Omental fat pad (tissue), 4 donors: Measurements from ENCODE around the gene GPR85. TPM values are rescaled to one million over a fixed set of nuclear protein-coding genes. Genes with fewer than 3 reads are reported as not detected.

Source experiments
- ATAC-seq: fragments of 150-250 bp; one replicate; pipeline ENCODE4 v1.9.1; 2016; ENCODE audit warnings: mild to moderate bottlenecking, moderate library complexity; ENCODE audit not compliant: low FRiP score
- DNase-seq: peaks from one replicate; pipeline ENCODE4 v3.0.0-alpha.2; 2019; ENCODE audit warnings: low spot score
- total RNA-seq, 4 donors: library from RNA; depleted of rRNA; stranded (reverse); fragments of >200 nt; gene quantifications; one replicate each; pipeline ENCODE4 v1.1.0, GENCODE V29; 2016
- TF ChIP-seq, protein P1 (sequence below), 3 donors: fragments of 450-650 bp; IDR thresholded peaks; one replicate each; pipeline ENCODE4 v1.5.1; 2016 to 2017; ENCODE audit warnings: antibody characterized with exemption in 3 of 3, mild to moderate bottlenecking in 3 of 3, moderate library complexity in 2 of 3

GPR85 gene
- total RNA-seq, 4 donors from 2014 or later, result 0.82 to 1.8 (median 1.1) TPM

DNA sequence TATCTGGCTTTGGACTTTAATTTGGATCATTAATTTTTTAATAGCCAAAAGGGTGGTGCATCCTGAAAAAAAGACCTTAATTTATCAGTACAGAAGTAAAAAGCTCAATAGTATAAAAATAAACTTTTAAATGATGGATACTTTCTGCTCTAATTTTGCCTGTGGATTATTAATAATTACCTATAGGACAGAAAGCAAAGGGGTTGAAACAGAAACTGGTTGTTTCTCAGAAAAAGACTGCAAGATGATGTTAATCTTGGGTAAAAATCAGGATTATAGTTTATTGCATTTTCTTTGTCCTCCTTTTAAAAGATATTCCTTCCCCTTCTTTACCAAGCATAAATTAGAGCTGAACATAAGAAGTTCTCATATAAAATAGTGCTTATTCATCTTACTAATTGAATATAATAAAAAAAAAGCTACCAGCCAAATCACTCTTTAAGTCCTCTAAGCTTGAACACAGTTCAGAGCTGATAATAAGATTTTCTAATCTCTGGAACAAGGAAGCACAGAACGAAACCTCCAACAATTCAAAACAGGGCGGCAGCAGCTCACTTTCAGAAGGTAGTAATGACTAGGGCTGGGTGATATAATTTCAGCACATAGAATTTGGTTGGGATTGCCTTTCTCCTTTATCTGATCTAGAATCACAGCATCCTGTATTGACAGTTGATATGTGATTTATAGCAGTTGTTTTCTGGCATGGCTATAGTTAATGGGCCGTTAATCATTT is 8.1 kb upstream of the GPR85 start:
- ATAC-seq (no peak), DNase-seq (no peak)
- TF ChIP-seq, protein P1, sequence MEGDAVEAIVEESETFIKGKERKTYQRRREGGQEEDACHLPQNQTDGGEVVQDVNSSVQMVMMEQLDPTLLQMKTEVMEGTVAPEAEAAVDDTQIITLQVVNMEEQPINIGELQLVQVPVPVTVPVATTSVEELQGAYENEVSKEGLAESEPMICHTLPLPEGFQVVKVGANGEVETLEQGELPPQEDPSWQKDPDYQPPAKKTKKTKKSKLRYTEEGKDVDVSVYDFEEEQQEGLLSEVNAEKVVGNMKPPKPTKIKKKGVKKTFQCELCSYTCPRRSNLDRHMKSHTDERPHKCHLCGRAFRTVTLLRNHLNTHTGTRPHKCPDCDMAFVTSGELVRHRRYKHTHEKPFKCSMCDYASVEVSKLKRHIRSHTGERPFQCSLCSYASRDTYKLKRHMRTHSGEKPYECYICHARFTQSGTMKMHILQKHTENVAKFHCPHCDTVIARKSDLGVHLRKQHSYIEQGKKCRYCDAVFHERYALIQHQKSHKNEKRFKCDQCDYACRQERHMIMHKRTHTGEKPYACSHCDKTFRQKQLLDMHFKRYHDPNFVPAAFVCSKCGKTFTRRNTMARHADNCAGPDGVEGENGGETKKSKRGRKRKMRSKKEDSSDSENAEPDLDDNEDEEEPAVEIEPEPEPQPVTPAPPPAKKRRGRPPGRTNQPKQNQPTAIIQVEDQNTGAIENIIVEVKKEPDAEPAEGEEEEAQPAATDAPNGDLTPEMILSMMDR (IDR thresholded peaks at IDR 0.05), result no peak

DNA sequence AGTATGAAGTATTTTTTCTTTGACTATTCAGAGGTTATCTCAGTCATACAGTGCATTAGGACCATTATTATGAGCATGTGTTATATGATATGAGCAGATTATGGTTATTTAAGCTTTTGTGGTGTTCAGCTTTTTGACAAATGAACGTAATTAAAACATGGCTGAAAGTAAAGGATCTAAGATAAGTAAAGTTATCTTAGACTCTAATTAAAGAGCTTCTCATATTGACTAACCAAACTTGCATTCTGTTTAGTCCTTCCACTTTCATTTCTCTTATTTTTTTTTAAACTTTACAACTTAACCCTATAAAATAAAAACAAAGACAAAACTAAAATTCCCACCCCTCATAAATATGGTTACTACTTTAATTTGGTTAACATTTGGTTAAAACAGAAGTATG is 6.9 kb upstream of the GPR85 start:
- no peak for ATAC-seq
- DNase-seq, result no peak
- TF ChIP-seq, protein P1 (IDR thresholded peaks at IDR 0.05), result no peak

DNA sequence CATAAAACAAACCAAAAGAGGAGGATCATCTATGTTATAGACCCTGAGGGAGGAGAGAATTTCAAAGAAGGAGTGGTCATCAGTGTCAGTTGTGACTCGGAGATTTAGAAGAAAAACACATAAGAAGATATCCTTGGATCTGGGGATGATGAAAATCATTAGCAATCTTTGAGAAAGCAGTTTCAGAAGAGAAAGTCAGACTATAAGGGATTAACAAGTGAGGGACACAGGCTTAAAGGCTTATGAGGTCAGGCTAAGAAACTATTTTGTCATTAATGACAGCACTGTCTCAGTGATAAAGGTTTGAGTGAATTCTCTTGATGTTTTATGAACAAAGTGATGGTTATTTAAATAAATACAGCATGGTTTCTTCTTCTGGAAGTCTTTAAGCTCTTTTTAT is 6.1 kb upstream of the GPR85 start:
- no peak for DNase-seq
- no peak for ATAC-seq
- TF ChIP-seq, protein P1 (IDR thresholded peaks at IDR 0.05), result no peak

DNA sequence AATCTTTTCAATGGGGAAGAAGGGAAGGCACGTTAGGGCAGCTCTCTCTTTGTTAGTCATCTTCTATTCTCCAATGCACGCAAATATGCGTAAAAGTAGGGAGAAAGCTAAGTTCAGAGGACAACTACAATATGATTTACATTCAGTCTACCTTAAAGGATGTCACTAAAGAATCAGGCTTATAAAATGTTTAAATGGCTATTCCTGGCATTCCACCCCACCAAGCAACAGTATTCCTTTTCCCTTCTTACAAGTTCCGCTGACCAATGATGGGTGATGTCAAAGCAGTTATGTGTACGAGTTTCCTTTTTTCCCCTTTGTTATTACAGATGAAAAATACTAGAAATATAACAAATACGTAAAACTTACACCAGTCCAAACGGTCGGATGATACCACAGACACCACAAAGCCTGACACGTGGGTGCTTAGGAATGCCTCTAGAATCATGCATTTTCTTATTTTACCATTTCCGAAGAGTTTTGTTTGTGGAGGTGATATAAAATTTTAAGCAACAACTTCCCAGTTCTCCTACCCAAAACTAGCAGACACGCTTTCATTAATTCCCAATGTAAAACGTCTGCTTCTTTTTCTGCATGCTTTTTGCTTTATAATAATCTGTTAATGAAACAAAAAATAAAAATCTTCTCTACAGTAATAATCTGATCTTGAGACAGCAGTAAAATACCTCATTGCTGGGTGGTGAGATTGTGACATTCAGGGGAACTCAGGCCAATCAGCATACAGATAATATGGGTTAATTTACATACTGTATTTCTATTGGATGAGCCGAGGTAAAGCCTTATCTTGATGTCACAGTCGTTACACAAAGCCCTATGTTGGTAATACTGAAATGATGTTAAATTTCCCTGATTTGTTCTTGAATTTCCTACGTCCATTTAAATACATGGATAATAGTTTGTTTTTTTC is 708 bp upstream of the GPR85 start:
- ATAC-seq (peak; percentile 77), DNase-seq (no peak)
- TF ChIP-seq, protein P1 (IDR thresholded peaks at IDR 0.05), result no peak

DNA sequence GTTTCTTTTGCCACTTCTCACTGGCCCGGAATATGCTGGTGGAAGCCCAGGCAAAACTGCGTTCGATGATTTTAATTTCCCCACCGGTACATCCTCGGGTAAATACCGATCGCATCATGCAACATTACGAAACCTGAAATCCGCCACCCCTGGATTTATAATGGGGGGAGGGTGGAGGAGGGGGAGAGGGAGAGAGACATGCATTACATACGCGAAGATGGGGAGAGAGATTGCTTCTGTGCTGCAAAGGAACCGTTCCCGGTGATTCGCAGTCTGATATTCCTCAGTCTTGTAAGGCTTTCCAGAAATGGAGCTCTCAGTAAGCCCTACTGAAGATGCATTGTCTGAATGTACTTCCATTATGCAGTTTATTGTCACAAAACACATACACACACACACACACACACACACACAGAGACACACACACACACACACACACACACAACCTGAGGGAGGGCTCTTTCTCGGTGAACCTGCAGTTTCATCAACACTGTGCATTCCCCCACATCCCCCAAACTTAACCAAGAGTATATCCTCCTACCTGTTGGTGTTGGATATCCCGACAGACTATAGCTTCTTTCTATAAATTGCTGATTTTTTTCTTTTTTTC is 741 bp downstream of the GPR85 start:
- ATAC-seq, result peak; percentile 60
- TF ChIP-seq, protein P1 (IDR thresholded peaks at IDR 0.05), result no peak
- no peak for DNase-seq

DNA sequence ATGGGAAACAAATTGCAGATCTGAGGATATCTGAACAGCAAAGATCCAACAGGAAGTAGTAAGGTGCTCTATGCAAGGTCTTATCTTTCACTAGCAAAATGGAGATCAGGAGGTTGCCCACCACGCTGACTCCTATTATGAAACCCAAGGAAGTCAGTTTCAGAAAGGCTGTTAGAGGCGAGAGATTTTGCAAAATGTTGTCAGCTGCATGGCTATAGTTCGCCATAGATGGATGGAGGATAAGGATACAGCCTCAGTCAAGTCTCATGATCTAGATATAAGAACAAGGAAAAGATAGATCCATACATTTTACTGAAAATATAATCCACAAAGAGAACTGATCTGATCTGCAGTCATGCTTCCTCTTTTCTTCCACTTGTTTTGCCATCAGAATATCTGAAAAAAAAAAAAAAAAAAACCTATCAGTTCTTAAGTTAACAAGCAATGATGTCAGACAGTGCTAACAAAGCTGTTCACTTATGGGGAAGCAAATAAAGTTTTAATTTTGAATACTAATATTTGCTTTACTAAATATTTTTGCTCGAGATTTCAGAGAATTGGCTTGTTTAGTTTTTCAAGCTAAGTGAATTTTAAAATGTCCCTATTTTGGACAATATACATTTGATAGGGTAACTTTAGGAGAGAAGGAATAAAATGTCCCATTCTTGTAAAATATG is 2.0 kb downstream of the GPR85 start:
- DNase-seq (no peak), ATAC-seq (no peak)
- TF ChIP-seq, protein P1 (IDR thresholded peaks at IDR 0.05), result no peak
